ENCODE results near the gene FLNC. TPM values are rescaled to one million over a fixed set of nuclear protein-coding genes. Genes with fewer than 3 reads are reported as not detected.

FLNC gene
- total and polyA plus RNA-seq, 2 of the 4 experiments (the other 2 are of a cell fraction) = 116 to 154 TPM

- Histone ChIP-seq H3K27me3 (ENCODE audit: control insufficient read depth, insufficient read depth, low read length) (peaks cover 8% of the 10 kb centered on the region; the same call in 1 of the 2 replicates), H4K20me1 (ENCODE audit: insufficient read depth, low read length) (no peaks in the 10 kb centered on the region), H3K56ac (ENCODE audit: extremely low read depth, insufficient read depth, low read length) (no peak overlapping the region), H4K91ac (ENCODE audit: insufficient read depth, low read depth, low read length) (no peak overlapping the region), H3K18ac (ENCODE audit: low read depth, low read length) (no peak overlapping the region), H2AK9ac (replicated peaks; ENCODE audit: low read depth, low read length, poor library complexity) (no peak overlapping the region), H2BK15ac (ENCODE audit: low read depth, low read length) (no peak overlapping the region), H3K79me1 (ENCODE audit: low read depth in 1 of 2, low read length in 2 of 2) (no peaks in the 10 kb centered on the region), H2AK5ac (ENCODE audit: low read depth, low read length) (no peak overlapping the region), H3K23ac (ENCODE audit: low read depth, low read length) (no peak overlapping the region), H2AFZ (replicated peaks; ENCODE audit: low read length, poor library complexity) (no peak overlapping the region), H2BK120ac (ENCODE audit: low read depth, low read length) (no peak overlapping the region), H3K9ac (ENCODE audit: low read depth, low read length) (no peak overlapping the region), H3K4me1 (ENCODE audit: control insufficient read depth, insufficient read depth, low read length) (no peaks in the 10 kb centered on the region), H3K9me3 (ENCODE audit: control insufficient read depth, insufficient read depth, low read length) (no peaks in the 10 kb centered on the region), H3K4ac (ENCODE audit: low read depth, low read length) (no peak overlapping the region), H3K36me3 (ENCODE audit: control insufficient read depth, insufficient read depth, low read length) (no peaks in the 10 kb centered on the region), H4K5ac (ENCODE audit: low read depth, low read length) (no peak overlapping the region), H2BK5ac (ENCODE audit: low read depth, low read length, poor library complexity, severe bottlenecking) (no peak overlapping the region), H3K4me3 (ENCODE audit: insufficient read depth, low read depth, low read length) (no peak overlapping the region), H3K4me2 (ENCODE audit: low read depth, low read length) (no peak overlapping the region), H2BK20ac (ENCODE audit: low read depth, low read length) (no peak overlapping the region), H3K9me1 (ENCODE audit: insufficient read depth, low read length) (no peaks in the 10 kb centered on the region), H3K27ac (ENCODE audit: insufficient read depth, low read length) (no peak overlapping the region), H3K14ac (replicated peaks; ENCODE audit: low read depth, low read length) (no peak overlapping the region), H4K8ac (ENCODE audit: low read depth in 2 of 2, low read length in 2 of 2) (no peak overlapping the region)
- 47% methylated on average over 3 of the region's 14 CpGs; no CpG with 5 or more reads in 1 of the 2 experiments for WGBS, 2 experiments (ENCODE audit: extremely low coverage in 2 of 2, insufficient read length in 1 of 2)
- ATAC-seq (ENCODE audit: low read depth) (no peak), DNase-seq (no peak)
- dilution Hi-C loops (cut with HindIII; ENCODE audit: low sequenced_read_pairs, unreplicated experiment) = no loop called here
- no TSS peak for BruUV-seq (replicated peaks)
- intact Hi-C loops (cut with micrococcal nuclease) = no loop called here
- in situ Hi-C loops (cut with MboI; ENCODE audit: low sequenced_read_pairs) = loop anchor here (25.0 kb wide), 1 partner anchor 416 kb away; the partner anchor contains the start of gene HILPDA
- CTCF ChIA-PET = no interaction called here
- no peak for TF ChIP-seq MAZ (IDR thresholded peaks at IDR 0.05; ENCODE audit: borderline replicate concordance, low read depth, low read length)
- POLR2A ChIA-PET (ENCODE audit: unreplicated experiment) = no interaction called here
These were observed 48.3 kb downstream of the FLNC start for GRCh38 chr7:128878226-128879105.

Measured in IMR-90 (cell line).